Endothelial cell of umbilical vein (primary cell): ENCODE results near the gene PASK. TPM values are rescaled to one million over a fixed set of nuclear protein-coding genes. Genes with fewer than 3 reads are reported as not detected.

Source experiments
- BruUV-seq: library from RNA; stranded (reverse); fragments of 400-500 nt; replicated peaks from 2 replicates; lab custom pipeline; 2021; lab: Mats Ljungman, UMichigan
- CTCF ChIA-PET: fragments of 300-600, 350-600 bp; sonication (Branson Sonifier 250); formaldehyde crosslinking; loops from one replicate; lab custom pipeline; 2021; ENCODE audit warnings: antibody characterized with exemption, inconsistent platforms; lab: Charles Lee
- POLR2A ChIA-PET: fragments of 300-600, 350-600 bp; sonication (Branson Sonifier 250); formaldehyde crosslinking; loops from one replicate; lab custom pipeline; 2021; ENCODE audit warnings: antibody characterized with exemption, inconsistent platforms; lab: Charles Lee
- DNase-seq: peaks from one replicate; pipeline ENCODE4 v3.0.0-alpha.2; 2011; ENCODE audit warnings: low read depth, low spot score
- FAIRE-seq: peaks from 2 replicates; lab custom pipeline; 2011; peaks lifted over from hg19 to GRCh38; lab: Jason Lieb, UNC
- H2AFZ ChIP-seq: 2 replicates; pipeline ENCODE4 v1.6.0; 2012; ENCODE audit warnings: low read depth, low read length, control low read depth, inconsistent platforms
- H3K27ac ChIP-seq: 2 replicates; pipeline ENCODE4 v1.5.1; 2011; ENCODE audit warnings: low read depth, mild to moderate bottlenecking, control low read depth, low read length, moderate library complexity; ENCODE audit not compliant: insufficient read depth
- H3K27me3 ChIP-seq, 2 experiments: 2 replicates each; pipeline versions ENCODE4 v1.6.0 to v1.6.1; 2011; ENCODE audit warnings: low read length in 2 of 2, mixed read lengths in 1 of 2; ENCODE audit not compliant: control insufficient read depth in 2 of 2, insufficient read depth in 2 of 2
- H3K36me3 ChIP-seq, 2 experiments: 2 replicates in 1 of 2; 3 replicates in 1 of 2; pipeline ENCODE4 v1.5.1; 2011; ENCODE audit warnings: low read length in 2 of 2, mild to moderate bottlenecking in 1 of 2, moderate library complexity in 1 of 2; ENCODE audit not compliant: control insufficient read depth in 2 of 2, insufficient read depth in 2 of 2; ENCODE audit errors: extremely low read depth in 1 of 2
- H3K4me1 ChIP-seq: 3 replicates; pipeline ENCODE4 v1.5.1; 2011; ENCODE audit warnings: mild to moderate bottlenecking, low read length; ENCODE audit not compliant: control insufficient read depth, insufficient read depth; ENCODE audit errors: extremely low read depth
- H3K4me2 ChIP-seq: 2 replicates; pipeline ENCODE4 v1.6.1; 2011; ENCODE audit warnings: low read length, control low read depth, mixed read lengths; ENCODE audit not compliant: insufficient read depth
- H3K4me3 ChIP-seq, 3 experiments: fragments of 200-600 bp in 1 of 3; sonication (generic), shearing (Covaris generic) in 1 of 3; replicated peaks in 1 of 3; 2 replicates each; pipeline ENCODE4 v1.5.1; 2011 to 2016; ENCODE audit warnings: control low read depth in 3 of 3, low read length in 3 of 3, mild to moderate bottlenecking in 2 of 3, inconsistent platforms in 1 of 3, low read depth in 1 of 3, moderate library complexity in 1 of 3; ENCODE audit not compliant: insufficient read depth in 1 of 3
- H3K79me2 ChIP-seq: 2 replicates; pipeline ENCODE4 v1.6.0; 2012; ENCODE audit warnings: low read length, inconsistent platforms; ENCODE audit not compliant: control insufficient read depth, insufficient read depth
- H3K9ac ChIP-seq: replicated peaks from 2 replicates; pipeline ENCODE3; 2011; ENCODE audit warnings: low read length, control low read depth; ENCODE audit not compliant: insufficient read depth; ENCODE audit errors: extremely low read depth
- H3K9me1 ChIP-seq: replicated peaks from 3 replicates; pipeline ENCODE4 v1.6.0; 2011; ENCODE audit warnings: mild to moderate bottlenecking, low read length; ENCODE audit not compliant: control insufficient read depth, insufficient read depth; ENCODE audit errors: extremely low read depth
- H3K9me3 ChIP-seq: replicated peaks from 2 replicates; pipeline ENCODE4 v1.5.1; 2012; ENCODE audit warnings: low read length, inconsistent platforms; ENCODE audit not compliant: control insufficient read depth, insufficient read depth
- H4K20me1 ChIP-seq: replicated peaks from 2 replicates; pipeline ENCODE3; 2011; ENCODE audit warnings: mild to moderate bottlenecking, low read length; ENCODE audit not compliant: control insufficient read depth, insufficient read depth; ENCODE audit errors: extremely low read depth
- CTCF ChIP-seq, 2 donors: IDR thresholded peaks; 1 replicate in 1 of 2; 2 replicates in 1 of 2; pipeline ENCODE4 v1.5.1; 2011; ENCODE audit warnings: low read length in 2 of 2, mild to moderate bottlenecking in 2 of 2, moderate library complexity in 2 of 2, control low read depth in 1 of 2, inconsistent platforms in 1 of 2, low read depth in 1 of 2; ENCODE audit not compliant: insufficient read depth in 1 of 2; ENCODE audit errors: extremely low read depth in 1 of 2
- FOS ChIP-seq: IDR thresholded peaks from 2 replicates; pipeline ENCODE4 v1.6.1; 2011; ENCODE audit warnings: mild to moderate bottlenecking, low read length, moderate library complexity, borderline replicate concordance; ENCODE audit not compliant: insufficient read depth
- GATA2 ChIP-seq: IDR thresholded peaks from 2 replicates; pipeline ENCODE4 v1.7.0; 2011; ENCODE audit warnings: low read depth, mild to moderate bottlenecking, moderate library complexity, mixed read lengths, low read length; ENCODE audit not compliant: insufficient read length, insufficient read depth
- JUN ChIP-seq: IDR thresholded peaks from 2 replicates; pipeline ENCODE4 v1.6.1; 2011; ENCODE audit warnings: borderline replicate concordance, low read depth; ENCODE audit not compliant: insufficient read length, insufficient read depth
- MAX ChIP-seq: IDR thresholded peaks from 2 replicates; pipeline ENCODE4 v1.6.1; 2011; ENCODE audit not compliant: insufficient read depth, insufficient read length
- MYC ChIP-seq: IDR thresholded peaks from one replicate; pipeline ENCODE4 v1.6.1; 2011; ENCODE audit warnings: mild to moderate bottlenecking, low read depth, low read length
- POLR2A ChIP-seq: IDR thresholded peaks from 2 replicates; pipeline ENCODE4 v1.6.1; 2012; ENCODE audit warnings: low read depth, mild to moderate bottlenecking, control low read depth, low read length
- POLR2AphosphoS5 ChIP-seq: IDR thresholded peaks from 2 replicates; pipeline ENCODE4 v1.6.1; 2012; ENCODE audit warnings: low read depth, mild to moderate bottlenecking, control low read depth, low read length, moderate library complexity; ENCODE audit not compliant: insufficient read depth
- dilution Hi-C: fragments of 300-500 bp; cut with MboI; formaldehyde crosslinking; loops from one replicate; pipeline ENCODE4 v1.15.0; 2019; ENCODE audit warnings: low sequenced_read_pairs; ENCODE audit not compliant: extremely low pct_ligation_motif_present
- intact Hi-C: fragments of 100-400 bp; cut with micrococcal nuclease; formaldehyde crosslinking; loops from one replicate; pipeline ENCODE4 v1.10.0; 2022
- polyA plus RNA-seq, 4 experiments: library from polyadenylated mRNA; depleted of rRNA in 3 of 4; stranded (reverse) in 3 of 4; unstranded in 1 of 4; fragments of >200 nt; gene quantifications; 2 replicates each; pipeline versions ENCODE4 v1.2.1 to v1.2.3, GENCODE V29; 2011 to 2012; ENCODE audit warnings: missing spikeins in 1 of 4
- total RNA-seq: library from RNA; stranded (reverse); gene quantifications from 2 replicates; pipeline ENCODE4 v1.2.3, GENCODE V29; 2021

The PASK gene
- total and polyA plus RNA-seq, 2 donors (not counting 3 experiments of a cell fraction or from before 2014, with no cell fraction given) = 5.7 to 17.3 TPM

- H2AFZ ChIP-seq = no peak overlapping the region
- DNase-seq (no peak), FAIRE-seq (no peak)
- no peaks in the 10 kb centered on the region for H3K9me1 ChIP-seq
- ChIA-PET CTCF (interaction anchor here (1.1 to 1.2 kb wide), 2 partner anchors 23 to 154 kb away, joined by 3 to 6 read pairs; no protein-coding TSS in a partner anchor), POLR2A (no interaction called here)
- H3K4me2 ChIP-seq = no peak overlapping the region
- no peaks in the 10 kb centered on the region for H3K79me2 ChIP-seq
- no peak overlapping the region for H3K9ac ChIP-seq
- H3K27me3 ChIP-seq = no peaks in the 10 kb centered on the region
- TF ChIP-seq MAX (no peak), GATA2 (no peak), POLR2AphosphoS5 (no peak), FOS (no peak), POLR2A (no peak), JUN (no peak), CTCF (IDR thresholded peaks at IDR 0.05; ENCODE audit: extremely low read depth in 1 of 2, insufficient read depth in 1 of 2, low read depth in 1 of 2, low read length in 2 of 2) (no peak), MYC (no peak)
- H3K36me3 ChIP-seq = peaks cover 0 to 3% of the 10 kb centered on the region in 2 experiments
- no TSS peak for BruUV-seq
- dilution Hi-C loops (no loop called here), intact Hi-C loops (no loop called here)
- no peak overlapping the region for H3K4me3 ChIP-seq
- H3K4me1 ChIP-seq = no peaks in the 10 kb centered on the region
- no peak overlapping the region for H3K27ac ChIP-seq
- H3K9me3 ChIP-seq = no peaks in the 10 kb centered on the region
- H4K20me1 ChIP-seq = no peaks in the 10 kb centered on the region
Measured at GRCh38 chr2:241137276-241138190, 11.7 kb downstream of the PASK start.
